A673 (cell line): ENCODE measurements around the gene ENKD1.

ENCODE experiments used
- CTCF ChIP-seq: fragments of 300-800, 200-600 bp; sonication (generic); conservative IDR thresholded peaks from 2 replicates; pipeline ENCODE4 v1.5.1; 2017; ENCODE audit warnings: low read depth, mild to moderate bottlenecking, antibody characterized with exemption, low read length, moderate library complexity, mixed read lengths
- EZH2 ChIP-seq: fragments of 200-600 bp; sonication (generic); IDR thresholded peaks from 2 replicates; pipeline ENCODE4 v1.6.1; 2017; ENCODE audit warnings: borderline replicate concordance, low read depth, mild to moderate bottlenecking, mixed read lengths, antibody characterized with exemption, low read length; ENCODE audit not compliant: poor library complexity, severe bottlenecking

GRCh38 chr16:67662653-67663010 is 3.9 kb downstream of the ENKD1 start:
- TF ChIP-seq CTCF (no peak), EZH2 (no peak)
